Keratinocyte (primary cell): ENCODE results near the gene OR52W1. TPM values are rescaled to one million over a fixed set of nuclear protein-coding genes. Genes with fewer than 3 reads are reported as not detected.

ENCODE experiments used
- DNase-seq: peaks from one replicate; pipeline ENCODE4 v3.0.0-alpha.2; 2011; ENCODE audit warnings: low read depth, missing footprints, low spot score
- FAIRE-seq: peaks from 2 replicates; lab custom pipeline; 2011; peaks lifted over from hg19 to GRCh38; lab: Jason Lieb, UNC
- H2AFZ ChIP-seq: 2 replicates; pipeline ENCODE4 v1.6.0; 2012; ENCODE audit warnings: low read length, control low read depth, inconsistent platforms; ENCODE audit not compliant: control insufficient read depth
- H3K27ac ChIP-seq: 2 replicates; pipeline ENCODE4 v1.5.1; 2011; ENCODE audit warnings: low read length; ENCODE audit not compliant: control insufficient read depth, insufficient read depth
- H3K27me3 ChIP-seq: 3 replicates; pipeline ENCODE4 v1.6.0; 2011; ENCODE audit warnings: low read length; ENCODE audit not compliant: control insufficient read depth, insufficient read depth; ENCODE audit errors: extremely low read depth
- H3K36me3 ChIP-seq, 2 experiments: 2 replicates in 1 of 2; 3 replicates in 1 of 2; pipeline ENCODE4 v1.5.1; 2011; ENCODE audit warnings: low read length in 2 of 2, mild to moderate bottlenecking in 1 of 2; ENCODE audit not compliant: control insufficient read depth in 2 of 2, insufficient read depth in 2 of 2; ENCODE audit errors: extremely low read depth in 1 of 2
- H3K4me1 ChIP-seq: 3 replicates; pipeline ENCODE4 v1.5.1; 2011; ENCODE audit warnings: low read length; ENCODE audit not compliant: control insufficient read depth, insufficient read depth; ENCODE audit errors: extremely low read depth
- H3K4me2 ChIP-seq: 3 replicates; pipeline ENCODE4 v1.6.0; 2011; ENCODE audit warnings: low read depth, low read length; ENCODE audit not compliant: control insufficient read depth, insufficient read depth; ENCODE audit errors: extremely low read depth
- H3K4me3 ChIP-seq, 3 experiments: fragments of 200-600 bp in 1 of 3; sonication (generic) in 1 of 3; 2 replicates in 2 of 3; 3 replicates in 1 of 3; pipeline ENCODE4 v1.5.1; 2011 to 2016; ENCODE audit warnings: low read length in 3 of 3, mild to moderate bottlenecking in 3 of 3, control low read depth in 2 of 3, inconsistent platforms in 1 of 3, low read depth in 1 of 3, mixed read lengths in 1 of 3, mixed run types in 1 of 3, moderate library complexity in 1 of 3; ENCODE audit not compliant: control insufficient read depth in 2 of 3, insufficient read depth in 2 of 3; ENCODE audit errors: extremely low read depth in 1 of 3
- H3K79me2 ChIP-seq: 2 replicates; pipeline ENCODE4 v1.6.0; 2012; ENCODE audit warnings: low read length; ENCODE audit not compliant: control insufficient read depth, insufficient read depth
- H3K9ac ChIP-seq: 3 replicates; pipeline ENCODE4 v1.6.0; 2011; ENCODE audit warnings: low read length; ENCODE audit not compliant: control insufficient read depth, insufficient read depth; ENCODE audit errors: extremely low read depth
- H3K9me1 ChIP-seq: 3 replicates; pipeline ENCODE4 v1.6.0; 2011; ENCODE audit warnings: low read length; ENCODE audit not compliant: control insufficient read depth, insufficient read depth; ENCODE audit errors: extremely low read depth
- H3K9me3 ChIP-seq: 2 replicates; pipeline ENCODE4 v1.5.1; 2012; ENCODE audit warnings: low read depth, low read length; ENCODE audit not compliant: control insufficient read depth
- H4K20me1 ChIP-seq: 3 replicates; pipeline ENCODE4 v1.6.0; 2011; ENCODE audit warnings: low read length; ENCODE audit not compliant: control insufficient read depth, insufficient read depth; ENCODE audit errors: extremely low read depth
- CTCF ChIP-seq, 3 experiments: IDR thresholded peaks in 1 of 3; conservative IDR thresholded peaks in 1 of 3; optimal IDR thresholded peaks in 1 of 3; 2 replicates in 2 of 3; 3 replicates in 1 of 3; pipeline versions ENCODE3 to v1.5.1; 2011; ENCODE audit warnings: low read length in 3 of 3, mild to moderate bottlenecking in 3 of 3, moderate library complexity in 2 of 3, control low read depth in 1 of 3, inconsistent platforms in 1 of 3; ENCODE audit not compliant: insufficient read depth in 2 of 3; ENCODE audit errors: extremely low read depth in 1 of 3
- EZH2 ChIP-seq: IDR thresholded peaks from one replicate; pipeline ENCODE4 v1.6.1; 2012; ENCODE audit warnings: inconsistent platforms, mild to moderate bottlenecking, low read length, moderate library complexity
- dilution Hi-C: fragments of 300-500 bp; cut with MboI; formaldehyde crosslinking; loops from one replicate; pipeline ENCODE4 v1.7.0; 2020; ENCODE audit warnings: low sequenced_read_pairs; ENCODE audit not compliant: extremely low pct_ligation_motif_present
- polyA plus RNA-seq, 5 experiments: library from polyadenylated mRNA; depleted of rRNA in 3 of 5; stranded (reverse) in 3 of 5; stranded (forward) in 1 of 5; unstranded in 1 of 5; fragments of >200 nt; gene quantifications; 1 replicate in 1 of 5; 2 replicates in 3 of 5; 3 replicates in 1 of 5; pipeline versions ENCODE4 v1.2.1 to v1.2.3, GENCODE V29; 2011 to 2012; ENCODE audit warnings: missing spikeins in 2 of 5, low read depth in 1 of 5, low replicate concordance in 1 of 5

The OR52W1 gene
- polyA plus RNA-seq, 1 donor (not counting 4 experiments of a cell fraction or from before 2014, with no cell fraction given) = not detected

DNA sequence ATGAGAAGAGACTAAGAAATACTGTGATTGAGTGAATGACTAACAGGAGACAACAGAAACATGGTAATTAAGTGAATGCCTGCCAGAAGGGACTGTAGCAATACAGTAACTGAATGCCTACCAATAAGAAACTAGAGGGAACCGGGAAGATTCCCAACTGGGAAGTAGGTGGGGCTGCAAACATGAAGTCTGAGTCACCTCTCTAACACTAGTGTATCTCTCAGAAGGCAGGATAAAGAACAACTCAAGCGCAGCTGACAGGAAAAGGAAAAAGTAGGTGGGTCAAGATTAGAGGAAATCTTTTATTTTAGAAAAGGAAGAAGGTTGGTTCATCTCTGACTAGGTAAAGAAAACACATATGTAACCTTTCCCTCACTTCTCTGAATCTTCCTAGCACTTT lies 20.3 kb downstream of the OR52W1 start:
- Histone ChIP-seq H3K36me3 (peaks cover 22 to 34% of the 10 kb centered on the region in 2 experiments), H3K27ac (peak overlapping the region; percentile 72), H3K4me1 (peaks cover 18% of the 10 kb centered on the region), H3K79me2 (peaks cover 3% of the 10 kb centered on the region), H3K9me3 (no peaks in the 10 kb centered on the region), H3K4me3 (no peak overlapping the region), H4K20me1 (no peaks in the 10 kb centered on the region), H3K9me1 (no peaks in the 10 kb centered on the region), H3K4me2 (peak overlapping the region; percentile 69), H3K9ac (peak overlapping the region; percentile 6), H2AFZ (no peak overlapping the region), H3K27me3 (no peaks in the 10 kb centered on the region)
- TF ChIP-seq CTCF (optimal IDR thresholded peaks at IDR 0.05 in 1 of 3, IDR thresholded peaks at IDR 0.05 in 1 of 3, conservative IDR thresholded peaks at IDR 0.05 in 1 of 3; ENCODE audit: extremely low read depth in 1 of 3, insufficient read depth in 2 of 3, low read length in 3 of 3) (no peak), EZH2 (no peak)
- FAIRE-seq = peak; percentile 79
- DNase-seq = peak; percentile 15
- dilution Hi-C loops = no loop called here

GRCh38 chr11:6223854-6224253 lies 24.8 kb downstream of the OR52W1 start:
- Histone ChIP-seq H3K27me3 (no peaks in the 10 kb centered on the region), H3K4me3 (no peak overlapping the region), H3K27ac (no peak overlapping the region), H3K9ac (no peak overlapping the region), H3K9me1 (no peaks in the 10 kb centered on the region), H3K4me2 (no peak overlapping the region), H3K79me2 (peaks cover 22% of the 10 kb centered on the region), H3K4me1 (peaks cover 20% of the 10 kb centered on the region), H3K9me3 (no peaks in the 10 kb centered on the region), H2AFZ (no peak overlapping the region), H3K36me3 (peaks cover 4 to 22% of the 10 kb centered on the region in 2 experiments), H4K20me1 (no peaks in the 10 kb centered on the region)
- no peak for DNase-seq
- FAIRE-seq = no peak
- no peak for TF ChIP-seq EZH2
- no peak for TF ChIP-seq CTCF (optimal IDR thresholded peaks at IDR 0.05 in 1 of 3, IDR thresholded peaks at IDR 0.05 in 1 of 3, conservative IDR thresholded peaks at IDR 0.05 in 1 of 3; ENCODE audit: extremely low read depth in 1 of 3, insufficient read depth in 2 of 3, low read length in 3 of 3)
- dilution Hi-C loops = no loop called here
